SK-N-SH (cell line): ENCODE measurements around the gene LRRC8C. TPM values are rescaled to one million over a fixed set of nuclear protein-coding genes. Genes with fewer than 3 reads are reported as not detected.

Experiments
- CTCF ChIA-PET: fragments of 300-600, 350-600 bp; formaldehyde crosslinking; extraction: SDS; loops from one replicate; lab custom pipeline; 2021; lab: Yijun Ruan, JAX
- POLR2A ChIA-PET: fragments of 350-600 bp; sonication (Branson Sonifier 250); formaldehyde crosslinking; extraction: SDS; loops from one replicate; lab custom pipeline; 2020; ENCODE audit warnings: antibody characterized with exemption, inconsistent platforms; lab: Yijun Ruan, JAX
- DNase-seq: peaks from one replicate; pipeline ENCODE4 v3.0.0; 2012
- H2AFZ ChIP-seq: fragments of 200-600 bp; sonication (generic); 2 replicates; pipeline ENCODE4 v1.8.1; 2016; ENCODE audit warnings: antibody characterized with exemption, mild to moderate bottlenecking, low read depth
- H3F3A ChIP-seq: fragments of 200-600 bp; sonication (generic); replicated peaks from 2 replicates; pipeline ENCODE3; 2016; ENCODE audit warnings: antibody characterized with exemption, mild to moderate bottlenecking; ENCODE audit not compliant: insufficient read depth
- H3K27ac ChIP-seq, 2 experiments: fragments of 200-500 bp in 1 of 2; fragments of 200-600 bp in 1 of 2; sonication (Bioruptor generic) in 1 of 2; sonication (generic), shearing (Covaris generic) in 1 of 2; 2 replicates each; pipeline versions ENCODE4 v1.5.1 to v1.6.1; 2014 to 2016; ENCODE audit warnings: low read depth in 2 of 2, inconsistent platforms in 1 of 2, low read length in 1 of 2, mild to moderate bottlenecking in 1 of 2, mixed read lengths in 1 of 2
- H3K27me3 ChIP-seq: fragments of 200-600 bp; sonication (generic), shearing (Covaris generic); 2 replicates; pipeline ENCODE4 v1.6.1; 2016; ENCODE audit warnings: mixed run types; ENCODE audit not compliant: insufficient read depth
- H3K36me3 ChIP-seq, 2 experiments: fragments of 200-500 bp in 1 of 2; fragments of 200-600 bp in 1 of 2; sonication (Bioruptor generic) in 1 of 2; sonication (generic) in 1 of 2; replicated peaks in 1 of 2; 2 replicates each; pipeline versions ENCODE3 to v1.5.1; 2014 to 2016; ENCODE audit warnings: low read length in 1 of 2, mild to moderate bottlenecking in 1 of 2; ENCODE audit not compliant: insufficient read depth in 2 of 2, control insufficient read depth in 1 of 2
- H3K4me1 ChIP-seq, 2 experiments: fragments of 200-500 bp in 1 of 2; fragments of 200-600 bp in 1 of 2; sonication (Bioruptor generic) in 1 of 2; sonication (generic), shearing (Covaris generic) in 1 of 2; 2 replicates each; pipeline versions ENCODE4 v1.5.1 to v1.6.1; 2014 to 2016; ENCODE audit warnings: low read depth in 1 of 2, low read length in 1 of 2, mixed run types in 1 of 2; ENCODE audit not compliant: insufficient read depth in 2 of 2, control insufficient read depth in 1 of 2
- H3K4me2 ChIP-seq: fragments of 200-600 bp; sonication (generic), shearing (Covaris generic); 2 replicates; pipeline ENCODE4 v1.6.1; 2017; ENCODE audit warnings: mixed run types
- H3K4me3 ChIP-seq, 2 experiments: fragments of 200-500 bp in 1 of 2; fragments of 200-600 bp in 1 of 2; sonication (Bioruptor generic) in 1 of 2; sonication (generic), shearing (Covaris generic) in 1 of 2; 2 replicates each; pipeline versions ENCODE4 v1.5.1 to v1.8.1; 2014 to 2016; ENCODE audit warnings: low read depth in 2 of 2, inconsistent platforms in 1 of 2, low read length in 1 of 2, mild to moderate bottlenecking in 1 of 2, mixed read lengths in 1 of 2, moderate library complexity in 1 of 2
- H3K79me2 ChIP-seq: fragments of 200-600 bp; sonication (generic); 2 replicates; pipeline ENCODE4 v1.8.1; 2017; ENCODE audit warnings: mild to moderate bottlenecking; ENCODE audit not compliant: insufficient read depth
- H3K9ac ChIP-seq: fragments of 200-600 bp; sonication (generic); 2 replicates; pipeline ENCODE4 v1.6.1; 2017; ENCODE audit warnings: mixed run types
- H3K9me2 ChIP-seq: fragments of 200-600 bp; sonication (generic); 2 replicates; pipeline ENCODE4 v1.6.1; 2017; ENCODE audit warnings: mixed run types
- H3K9me3 ChIP-seq: fragments of 200-600 bp; sonication (generic); 2 replicates; pipeline ENCODE4 v1.6.1; 2017; ENCODE audit warnings: mixed run types, mild to moderate bottlenecking, moderate library complexity
- H4K20me1 ChIP-seq: fragments of 200-600 bp; sonication (generic); 2 replicates; pipeline ENCODE4 v1.6.1; 2017; ENCODE audit warnings: mild to moderate bottlenecking, mixed run types; ENCODE audit not compliant: insufficient read depth
- CHD2 ChIP-seq: fragments of 150-350 bp; IDR thresholded peaks from 2 replicates; pipeline ENCODE4 v1.6.1; 2018; ENCODE audit warnings: low read length; ENCODE audit not compliant: partially characterized antibody
- CTCF ChIP-seq: fragments of 200-600 bp; sonication (generic); IDR thresholded peaks from 2 replicates; pipeline ENCODE4 v1.6.1; 2017; ENCODE audit warnings: antibody characterized with exemption, mild to moderate bottlenecking, moderate library complexity
- ELF1 ChIP-seq: IDR thresholded peaks from 2 replicates; pipeline ENCODE4 v1.4.0; 2012
- EP300 ChIP-seq, 2 experiments: IDR thresholded peaks; 2 replicates each; pipeline versions ENCODE4 v1.4.0 to v1.6.1; 2012; ENCODE audit warnings: borderline replicate concordance in 1 of 2, low read depth in 1 of 2, low read length in 1 of 2
- FOSL2 ChIP-seq: IDR thresholded peaks from 2 replicates; pipeline ENCODE4 v1.4.0; 2012; ENCODE audit warnings: low read depth, mild to moderate bottlenecking, moderate library complexity, borderline replicate concordance
- FOXM1 ChIP-seq: IDR thresholded peaks from 2 replicates; pipeline ENCODE4 v1.4.0; 2012; ENCODE audit warnings: low read depth, mild to moderate bottlenecking
- GABPA ChIP-seq: IDR thresholded peaks from 2 replicates; pipeline ENCODE4 v1.4.0; 2012; ENCODE audit warnings: low read depth, mild to moderate bottlenecking
- JUND ChIP-seq: IDR thresholded peaks from 2 replicates; pipeline ENCODE4 v1.4.0; 2012
- MAX ChIP-seq: IDR thresholded peaks from 2 replicates; pipeline ENCODE4 v1.4.0; 2012; ENCODE audit warnings: low read depth
- MEF2A ChIP-seq: IDR thresholded peaks from 2 replicates; pipeline ENCODE4 v1.4.0; 2012; ENCODE audit warnings: low read depth, borderline replicate concordance
- RCOR1 ChIP-seq: fragments of 150-350 bp; IDR thresholded peaks from 2 replicates; pipeline ENCODE4 v1.6.1; 2017; ENCODE audit warnings: antibody characterized with exemption, low read length
- REST ChIP-seq: IDR thresholded peaks from 2 replicates; pipeline ENCODE4 v1.6.1; 2012; ENCODE audit warnings: mild to moderate bottlenecking, low read depth, low read length, moderate library complexity
- RFX5 ChIP-seq: IDR thresholded peaks from 2 replicates; pipeline ENCODE4 v1.6.1; 2012; ENCODE audit warnings: mild to moderate bottlenecking, improper control_type of control experiment, low read length
- RXRA ChIP-seq: IDR thresholded peaks from 2 replicates; pipeline ENCODE4 v1.4.0; 2012; ENCODE audit warnings: low read depth, mild to moderate bottlenecking, borderline replicate concordance
- SIN3A ChIP-seq: IDR thresholded peaks from 2 replicates; pipeline ENCODE4 v1.6.1; 2012; ENCODE audit warnings: low read depth, mild to moderate bottlenecking, low read length, moderate library complexity, borderline replicate concordance
- TAF1 ChIP-seq: IDR thresholded peaks from 2 replicates; pipeline ENCODE4 v1.6.1; 2012; ENCODE audit warnings: low read depth, mild to moderate bottlenecking, low read length, moderate library complexity, borderline replicate concordance
- TCF12 ChIP-seq: IDR thresholded peaks from 2 replicates; pipeline ENCODE4 v1.4.0; 2012
- USF1 ChIP-seq: IDR thresholded peaks from 2 replicates; pipeline ENCODE4 v1.4.0; 2012; ENCODE audit warnings: low read depth, borderline replicate concordance
- USF2 ChIP-seq: fragments of 150-350 bp; IDR thresholded peaks from 2 replicates; pipeline ENCODE4 v1.6.1; 2017; ENCODE audit warnings: antibody characterized with exemption, low read length, low read depth, borderline replicate concordance
- YY1 ChIP-seq: IDR thresholded peaks from 2 replicates; pipeline ENCODE4 v1.4.0; 2012; ENCODE audit warnings: low read depth, mild to moderate bottlenecking
- WGBS: methylation state at CpG from one replicate; pipeline ENCODE4 v1.1.6; 2017; ENCODE audit warnings: low lambda C conversion rate; 5-methylcytosine and 5-hydroxymethylcytosine counted together
- polyA plus RNA-seq, 3 experiments: library from polyadenylated mRNA; depleted of rRNA; stranded (reverse); fragments of >200 nt; gene quantifications; 2 replicates each; pipeline ENCODE4 v1.2.3, GENCODE V29; 2012

The LRRC8C gene
- polyA plus RNA-seq, 1 of the 3 experiments (the other 2 are of a cell fraction), result 4.2 TPM

GRCh38 chr1:89739013-89739843 lies 106.3 kb downstream of the LRRC8C start:
- H3K27me3 ChIP-seq, result no peaks in the 10 kb centered on the region
- 58% methylated on average over 9 of the region's 10 CpGs for WGBS
- H3K79me2 ChIP-seq, result no peaks in the 10 kb centered on the region
- TF ChIP-seq ELF1 (no peak), FOSL2 (no peak), RXRA (no peak), RCOR1 (no peak), USF1 (no peak), CTCF (no peak), RFX5 (no peak), TCF12 (no peak)
- peaks cover 0 to 12% of the 10 kb centered on the region in 2 experiments; a peak in 1 of 4 replicates for H3K4me1 ChIP-seq
- H3K27ac ChIP-seq, result no peak overlapping the region; a peak in 1 of 4 replicates
- no peaks in the 10 kb centered on the region for H3K9me3 ChIP-seq
- no peak overlapping the region for H3K9ac ChIP-seq
- H3K4me3 ChIP-seq, result no peak overlapping the region
- ChIA-PET CTCF (interaction anchor here (1.9 kb wide), 1 partner anchor 24 kb away, joined by 9 read pairs; no protein-coding TSS in a partner anchor), POLR2A (no interaction called here)
- no peaks in the 10 kb centered on the region for H4K20me1 ChIP-seq
- no peaks in the 10 kb centered on the region for H3K36me3 ChIP-seq
- H2AFZ ChIP-seq, result no peak overlapping the region; the same call in 1 of the 2 replicates
- H3K4me2 ChIP-seq, result no peak overlapping the region; the same call in 1 of the 2 replicates
- H3K9me2 ChIP-seq, result no peaks in the 10 kb centered on the region
- no peaks in the 10 kb centered on the region for H3F3A ChIP-seq
- DNase-seq, result no peak

- H4K20me1 ChIP-seq, result no peaks in the 10 kb centered on the region
- no peaks in the 10 kb centered on the region for H3K79me2 ChIP-seq
- POLR2A ChIA-PET, result no interaction called here
- H3K9ac ChIP-seq, result no peak overlapping the region
- 81% methylated on average over 1 of the region's 1 CpG for WGBS
- peaks cover 0 to 12% of the 10 kb centered on the region in 2 experiments; a peak in 1 of 4 replicates for H3K4me1 ChIP-seq
- no peaks in the 10 kb centered on the region for H3K36me3 ChIP-seq
- H3K27ac ChIP-seq, result no peak overlapping the region; a peak in 1 of 4 replicates
- no peak overlapping the region for H3K4me2 ChIP-seq
- no peaks in the 10 kb centered on the region for H3F3A ChIP-seq
- no peak overlapping the region for H3K4me3 ChIP-seq
- H3K9me3 ChIP-seq, result no peaks in the 10 kb centered on the region
- no peak overlapping the region; the same call in 1 of the 2 replicates for H2AFZ ChIP-seq
- H3K9me2 ChIP-seq, result no peaks in the 10 kb centered on the region
- CTCF ChIA-PET, result interaction anchor here (1.3 to 1.9 kb wide), 2 partner anchors 17 to 23 kb away, joined by 4 to 9 read pairs; no protein-coding TSS in a partner anchor
- H3K27me3 ChIP-seq, result no peaks in the 10 kb centered on the region
- no peak for DNase-seq
- TF ChIP-seq FOXM1 (no peak), FOSL2 (no peak), EP300 (IDR thresholded peaks at IDR 0.05; ENCODE audit: borderline replicate concordance in 1 of 2, low read depth in 1 of 2, low read length in 1 of 2) (no peak), JUND (no peak), CHD2 (no peak), MEF2A (no peak), MAX (no peak), SIN3A (no peak), YY1 (no peak), USF2 (no peak), GABPA (no peak), TAF1 (no peak), REST (no peak)
Observed at GRCh38 chr1:89739844-89740216, 106.9 kb downstream of the LRRC8C start.
